Pancreas (tissue), 10 donors: ENCODE results near the gene NDFIP2. TPM values are rescaled to one million over a fixed set of nuclear protein-coding genes. Genes with fewer than 3 reads are reported as not detected.

ENCODE experiments used
- ATAC-seq, 4 donors: fragments of 200-7000 bp; cut with Tn5 transposase; one replicate each; pipeline versions ENCODE4 v1.8.0 to v1.9.1; 2020; ENCODE audit warnings: mild to moderate bottlenecking in 4 of 4, moderate library complexity in 4 of 4
- DNase-seq, 6 donors: peaks; one replicate each; pipeline ENCODE4 v3.0.0-alpha.2; 2020
- FAIRE-seq: peaks from 2 replicates; lab custom pipeline; 2012; peaks lifted over from hg19 to GRCh38; lab: Jason Lieb, UNC
- H3K27ac ChIP-seq, 4 donors: fragments of 200-600 bp; sonication (generic); 1 replicate in 3 of 4; 2 replicates in 1 of 4; pipeline versions ENCODE4 v1.5.0 to v1.8.0; 2020
- H3K27me3 ChIP-seq, 4 donors: fragments of 200-600 bp; one replicate each; pipeline ENCODE4 v1.8.0; 2021
- H3K36me3 ChIP-seq, 3 donors: fragments of 200-600 bp; sonication (generic) in 1 of 3; one replicate each; pipeline versions ENCODE4 v1.5.0 to v1.8.0; 2020 to 2021
- H3K4me1 ChIP-seq, 3 donors: fragments of 200-600 bp; one replicate each; pipeline ENCODE4 v1.8.0; 2021
- H3K4me3 ChIP-seq, 4 donors: fragments of 200-600 bp; sonication (generic) in 2 of 4; one replicate each; pipeline versions ENCODE4 v1.5.0 to v1.8.0; 2020 to 2021
- H3K9me3 ChIP-seq, 4 donors: fragments of 200-600 bp; one replicate each; pipeline ENCODE4 v1.8.0; 2021
- WGBS, 2 donors: extraction: QIAGEN DNeasy Blood & Tissue Kit; methylation state at CpG; one replicate each; pipeline ENCODE4 v1.1.7; 2013; 5-methylcytosine and 5-hydroxymethylcytosine counted together
- intact Hi-C, 3 donors: fragments of 100-400 bp; cut with DNase I; formaldehyde crosslinking; loops; one replicate each; pipeline versions ENCODE4 v1.11.1 to v1.14.2; 2022
- polyA plus RNA-seq, 2 donors: library from polyadenylated mRNA; stranded (reverse); fragments of 200-250 nt; gene quantifications; one replicate each; pipeline ENCODE4 v1.2.3, GENCODE V29; 2013
- total RNA-seq, 6 donors: library from RNA; stranded (reverse); fragmentation: NEBNext Ultra II Directional in 4 of 6; extraction: Animal tissue kit (Norgen Biotek cat#: 25700) in 4 of 6; gene quantifications; one replicate each; pipeline versions ENCODE4 v1.2.1 to v1.2.4, GENCODE V29; 2021 to 2023
- TF ChIP-seq, protein P1 (sequence below), 4 donors: fragments of 200-600 bp; sonication (generic) in 3 of 4; IDR thresholded peaks; one replicate each; pipeline versions ENCODE4 v1.5.0 to v1.8.0; 2021; ENCODE audit warnings: antibody characterized with exemption in 4 of 4
- donor health status: healthy with polysubstance abuse.
- donor health status: DM: no; HTN: no; CAD: no; lungs with moderate emphysema.
- donor health status: DM: no; HTN: no; CAD: no.
- donor health status: control.
- donor health status: control.
- donor health status: Bipolar disorder and iron deficiency.
- donor health status: DM: yes; HTN: yes; CAD: no.
- donor health status: DM: no; HTN: no; CAD: no.
- donor health status: DM: no; HTN: no; CAD: no.
- donor health status: DM: yes; HTN: yes; CAD: no.

NDFIP2 gene
- total and polyA plus RNA-seq, 8 donors, result 6.3 to 35.0 (median 21.9) TPM

DNA sequence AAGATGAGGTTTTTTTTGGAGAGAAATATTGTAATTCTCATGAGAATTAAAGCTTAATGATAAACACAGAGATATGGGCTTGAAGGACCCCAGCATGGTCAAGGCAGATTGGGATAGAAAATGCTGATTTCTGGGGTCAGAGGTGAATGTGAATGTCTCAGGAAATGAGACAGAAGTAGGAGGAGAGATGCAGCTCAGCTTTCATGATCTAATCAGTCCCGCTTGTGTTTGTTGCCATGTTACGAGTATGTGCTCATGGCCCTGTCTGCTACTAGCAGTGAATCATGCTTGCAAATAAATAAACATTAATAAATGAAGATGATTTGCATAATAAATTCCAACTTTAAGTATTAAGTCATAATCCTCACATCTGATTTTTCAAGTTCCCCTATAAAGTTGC, 23.0 kb upstream of the NDFIP2 start:
- no peak for ATAC-seq
- DNase-seq, result no peak
- Histone ChIP-seq H3K27me3 (no peaks in the 10 kb centered on the region), H3K9me3 (no peaks in the 10 kb centered on the region), H3K36me3 (no peaks in the 10 kb centered on the region), H3K4me3 (no peak overlapping the region), H3K27ac (no peak overlapping the region), H3K4me1 (no peaks in the 10 kb centered on the region)
- WGBS, 2 donors, result 81 to 95% methylated on average over 2 of the region's 2 CpGs
- TF ChIP-seq, protein P1, sequence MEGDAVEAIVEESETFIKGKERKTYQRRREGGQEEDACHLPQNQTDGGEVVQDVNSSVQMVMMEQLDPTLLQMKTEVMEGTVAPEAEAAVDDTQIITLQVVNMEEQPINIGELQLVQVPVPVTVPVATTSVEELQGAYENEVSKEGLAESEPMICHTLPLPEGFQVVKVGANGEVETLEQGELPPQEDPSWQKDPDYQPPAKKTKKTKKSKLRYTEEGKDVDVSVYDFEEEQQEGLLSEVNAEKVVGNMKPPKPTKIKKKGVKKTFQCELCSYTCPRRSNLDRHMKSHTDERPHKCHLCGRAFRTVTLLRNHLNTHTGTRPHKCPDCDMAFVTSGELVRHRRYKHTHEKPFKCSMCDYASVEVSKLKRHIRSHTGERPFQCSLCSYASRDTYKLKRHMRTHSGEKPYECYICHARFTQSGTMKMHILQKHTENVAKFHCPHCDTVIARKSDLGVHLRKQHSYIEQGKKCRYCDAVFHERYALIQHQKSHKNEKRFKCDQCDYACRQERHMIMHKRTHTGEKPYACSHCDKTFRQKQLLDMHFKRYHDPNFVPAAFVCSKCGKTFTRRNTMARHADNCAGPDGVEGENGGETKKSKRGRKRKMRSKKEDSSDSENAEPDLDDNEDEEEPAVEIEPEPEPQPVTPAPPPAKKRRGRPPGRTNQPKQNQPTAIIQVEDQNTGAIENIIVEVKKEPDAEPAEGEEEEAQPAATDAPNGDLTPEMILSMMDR (IDR thresholded peaks at IDR 0.05), result no peak
- intact Hi-C loops, result no loop called here
- no peak for FAIRE-seq

DNA sequence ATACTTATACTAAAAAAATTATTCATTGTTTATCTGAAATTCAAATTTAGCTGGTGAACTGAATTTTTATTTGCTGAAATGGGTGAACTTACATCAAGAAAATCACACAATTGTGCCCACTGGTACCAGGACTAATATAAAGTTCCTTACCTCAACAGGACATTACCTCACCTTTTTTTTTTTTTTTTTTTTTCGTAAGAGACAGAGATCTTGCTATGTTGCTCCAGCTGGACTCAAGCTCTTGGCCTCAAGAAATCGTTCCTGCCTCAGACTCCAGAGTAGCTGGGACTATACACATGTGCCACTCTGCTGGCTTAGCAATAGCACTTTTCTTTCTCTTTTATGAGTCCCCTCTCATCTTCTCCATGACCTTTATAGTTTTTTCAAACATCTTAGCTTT, 22.5 kb upstream of the NDFIP2 start:
- Histone ChIP-seq H3K9me3 (no peaks in the 10 kb centered on the region), H3K36me3 (no peaks in the 10 kb centered on the region), H3K4me1 (no peaks in the 10 kb centered on the region), H3K27me3 (no peaks in the 10 kb centered on the region), H3K27ac (no peak overlapping the region), H3K4me3 (no peak overlapping the region)
- DNase-seq, result no peak
- FAIRE-seq, result no peak
- 51 to 77% methylated on average over 2 of the region's 2 CpGs for WGBS, 2 donors
- no peak for ATAC-seq
- TF ChIP-seq, protein P1 (IDR thresholded peaks at IDR 0.05), result no peak
- intact Hi-C loops, result no loop called here

DNA sequence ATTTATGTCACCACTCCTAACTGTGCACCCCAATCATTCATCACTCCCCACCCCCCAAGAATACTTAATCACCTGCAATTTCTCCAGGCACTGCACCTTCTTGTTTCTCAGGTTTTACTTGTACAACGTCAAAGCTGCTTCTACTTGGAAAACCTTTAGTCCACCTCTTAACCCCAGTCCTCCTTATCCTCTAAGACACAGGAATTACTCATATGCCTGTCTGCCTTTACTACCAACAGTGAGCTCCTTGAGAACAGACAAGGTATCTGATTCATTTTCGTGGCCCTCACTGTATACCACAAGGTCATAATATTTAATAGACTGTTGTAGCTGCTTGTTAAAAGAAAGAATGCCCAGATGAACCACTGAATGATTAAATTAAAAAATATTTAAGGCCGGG, 21.0 kb upstream of the NDFIP2 start:
- Histone ChIP-seq H3K9me3 (no peaks in the 10 kb centered on the region), H3K27me3 (no peaks in the 10 kb centered on the region), H3K36me3 (no peaks in the 10 kb centered on the region), H3K4me3 (no peak overlapping the region), H3K27ac (no peak overlapping the region), H3K4me1 (no peaks in the 10 kb centered on the region)
- DNase-seq (no peak), FAIRE-seq (no peak), ATAC-seq (no peak)
- WGBS, 2 donors, result 70 to 79% methylated on average over 3 of the region's 3 CpGs
- TF ChIP-seq, protein P1 (IDR thresholded peaks at IDR 0.05), result no peak
- intact Hi-C loops, result no loop called here

DNA sequence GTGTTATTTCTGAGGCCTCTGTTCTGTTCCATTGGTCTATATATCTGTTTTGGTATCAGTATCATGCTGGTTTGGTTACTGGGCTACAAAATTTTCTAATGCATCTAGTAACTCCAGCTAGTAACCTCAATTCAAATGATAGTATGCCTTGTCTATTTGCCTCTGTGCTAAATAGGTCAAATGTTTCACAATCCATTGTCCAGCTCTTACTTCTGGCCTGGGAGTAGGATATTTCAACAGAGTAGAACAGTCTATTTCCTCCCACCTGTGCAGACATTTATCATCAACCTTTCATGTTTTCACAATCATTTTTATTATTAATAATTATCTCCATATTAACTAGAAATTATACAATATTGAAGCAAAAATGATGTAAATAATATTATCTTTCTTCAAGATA, 18.1 kb upstream of the NDFIP2 start:
- DNase-seq (no peak), FAIRE-seq (no peak), ATAC-seq (no peak)
- Histone ChIP-seq H3K36me3 (no peaks in the 10 kb centered on the region), H3K27ac (no peak overlapping the region), H3K4me3 (no peak overlapping the region), H3K27me3 (no peaks in the 10 kb centered on the region), H3K9me3 (no peaks in the 10 kb centered on the region), H3K4me1 (no peaks in the 10 kb centered on the region)
- TF ChIP-seq, protein P1 (IDR thresholded peaks at IDR 0.05), result no peak
- intact Hi-C loops, result no loop called here

DNA sequence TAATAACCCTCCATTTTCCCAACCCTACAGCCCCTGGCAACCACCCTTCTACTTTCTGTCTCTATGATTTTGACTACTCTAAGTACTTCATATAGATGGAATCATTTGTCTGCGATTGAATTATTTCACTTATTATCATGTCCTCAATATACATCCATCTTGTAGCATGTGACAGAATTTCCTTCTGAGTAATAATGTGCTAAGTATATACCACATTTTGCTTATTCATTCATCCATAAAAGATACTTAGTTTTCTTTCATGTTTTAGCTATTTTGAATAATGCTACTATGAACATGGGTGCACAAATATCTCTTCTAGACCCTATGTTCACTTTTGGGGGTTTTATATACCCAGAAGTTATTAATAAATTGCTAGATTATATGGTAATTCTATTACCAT, 17.4 kb upstream of the NDFIP2 start:
- WGBS, 2 donors, result 92 to 98% methylated on average over 1 of the region's 1 CpG
- intact Hi-C loops, result no loop called here
- Histone ChIP-seq H3K4me1 (no peaks in the 10 kb centered on the region), H3K9me3 (no peaks in the 10 kb centered on the region), H3K4me3 (no peak overlapping the region), H3K27ac (no peak overlapping the region), H3K36me3 (no peaks in the 10 kb centered on the region), H3K27me3 (no peaks in the 10 kb centered on the region)
- TF ChIP-seq, protein P1 (IDR thresholded peaks at IDR 0.05), result no peak
- FAIRE-seq (no peak), ATAC-seq (no peak), DNase-seq (no peak)
